HepG2 (cell line): ENCODE measurements around the gene METAP1D. TPM values are rescaled to one million over a fixed set of nuclear protein-coding genes. Genes with fewer than 3 reads are reported as not detected.

Experiments used
- ARID2 ChIP-seq: sonication (generic); formaldehyde crosslinking; IDR thresholded peaks from 2 replicates; pipeline ENCODE4 v1.8.1; 2022; ENCODE audit warnings: mild to moderate bottlenecking, missing genetic modification reagents, borderline replicate concordance
- ASH2L ChIP-seq: fragments of 300-600, 200-600 bp; sonication (generic); IDR thresholded peaks from 2 replicates; pipeline ENCODE4 v1.7.0; 2017; ENCODE audit warnings: low read depth, mild to moderate bottlenecking, moderate library complexity, mixed read lengths, low read length; ENCODE audit not compliant: insufficient read length
- CERS6 ChIP-seq: sonication (generic); formaldehyde crosslinking; IDR thresholded peaks from 2 replicates; pipeline ENCODE4 v1.5.0; 2020; ENCODE audit warnings: missing genetic modification reagents
- FOSL2 ChIP-seq: sonication (generic); formaldehyde crosslinking; IDR thresholded peaks from 2 replicates; pipeline ENCODE4 v1.4.0; 2020; ENCODE audit warnings: missing genetic modification reagents
- GLI4 ChIP-seq: sonication (generic); formaldehyde crosslinking; IDR thresholded peaks from 2 replicates; pipeline ENCODE4 v1.5.1; 2020; ENCODE audit warnings: missing genetic modification reagents, mild to moderate bottlenecking, moderate library complexity, borderline replicate concordance
- HOXA3 ChIP-seq: sonication (generic); formaldehyde crosslinking; IDR thresholded peaks from 2 replicates; pipeline ENCODE4 v1.5.0; 2020; ENCODE audit warnings: missing genetic modification reagents
- MIXL1 ChIP-seq: IDR thresholded peaks from 2 replicates; pipeline ENCODE4 v1.6.1; 2016
- SIX1 ChIP-seq: sonication (generic); formaldehyde crosslinking; IDR thresholded peaks from 2 replicates; pipeline ENCODE4 v1.4.0; 2020; ENCODE audit warnings: missing genetic modification reagents, borderline replicate concordance
- ZBTB14 ChIP-seq: sonication (generic); formaldehyde crosslinking; IDR thresholded peaks from 2 replicates; pipeline ENCODE4 v1.4.0; 2020; ENCODE audit warnings: missing genetic modification reagents
- ZBTB7B ChIP-seq: sonication (generic); formaldehyde crosslinking; IDR thresholded peaks from 2 replicates; pipeline ENCODE4 v1.4.0; 2020; ENCODE audit warnings: missing genetic modification reagents
- ZNF10 ChIP-seq: sonication (generic); formaldehyde crosslinking; IDR thresholded peaks from 2 replicates; pipeline ENCODE4 v1.4.0; 2020; ENCODE audit warnings: mild to moderate bottlenecking, low read depth, missing genetic modification reagents, borderline replicate concordance
- ZNF264 ChIP-seq: sonication (generic); formaldehyde crosslinking; IDR thresholded peaks from 2 replicates; pipeline ENCODE4 v1.4.0; 2020; ENCODE audit warnings: missing genetic modification reagents
- ZNF276 ChIP-seq: sonication (generic); formaldehyde crosslinking; IDR thresholded peaks from 2 replicates; pipeline ENCODE4 v1.4.0; 2020; ENCODE audit warnings: mild to moderate bottlenecking, low read depth, missing genetic modification reagents
- ZNF446 ChIP-seq: sonication (generic); formaldehyde crosslinking; IDR thresholded peaks from 2 replicates; pipeline ENCODE4 v1.5.0; 2020; ENCODE audit warnings: mild to moderate bottlenecking, missing genetic modification reagents
- ZNF749 ChIP-seq: sonication (generic); formaldehyde crosslinking; IDR thresholded peaks from 2 replicates; pipeline ENCODE4 v1.8.0; 2022; ENCODE audit warnings: mild to moderate bottlenecking, missing genetic modification reagents, moderate library complexity, borderline replicate concordance
- polyA plus RNA-seq, 8 experiments: library from polyadenylated mRNA; depleted of rRNA in 3 of 8; stranded (reverse) in 7 of 8; unstranded in 1 of 8; fragments of >200 nt; fragmentation: Illumina TruSeq in 4 of 8; extraction: Trizol in 4 of 8; gene quantifications; 2 replicates each; pipeline versions ENCODE4 v1.2.1 to v1.2.3, GENCODE V29; 2011 to 2016; ENCODE audit warnings: low read depth in 4 of 8, missing spikeins in 1 of 8, mixed read lengths in 1 of 8; ENCODE audit not compliant: insufficient read depth in 1 of 8
- total RNA-seq, 5 experiments: library from RNA; depleted of rRNA; stranded (reverse); fragments of >200 nt; fragmentation: Illumina TruSeq; extraction: Trizol; gene quantifications; 2 replicates each; pipeline ENCODE4 v1.2.3, GENCODE V29; 2016; ENCODE audit warnings: low read depth in 1 of 5
- TF ChIP-seq, protein P1 (sequence below): sonication (generic); formaldehyde crosslinking; IDR thresholded peaks from 2 replicates; pipeline ENCODE4 v1.5.0; 2020; ENCODE audit warnings: mild to moderate bottlenecking, missing genetic modification reagents, borderline replicate concordance

Gene METAP1D
- total and polyA plus RNA-seq, 2 of the 13 experiments (the other 11 are each of a cell fraction or from before 2014, with no cell fraction given), result 14.7 to 21.6 TPM

GRCh38 chr2:172052000-172052983 is 52.5 kb downstream of the METAP1D start (continued):
- TF ChIP-seq ZNF276 (CRISPR knock-in tag) (no peak), GLI4 (CRISPR knock-in tag) (no peak), SIX1 (CRISPR knock-in tag) (peak; percentile 87; the same call in 1 of the 2 replicates), MIXL1 (peak; percentile 99), ZNF264 (CRISPR knock-in tag) (peak; percentile 96), FOSL2 (CRISPR knock-in tag) (peak; percentile 78), ZNF10 (no peak), CERS6 (CRISPR knock-in tag) (no peak), ZBTB14 (CRISPR knock-in tag) (no peak), ASH2L (peak; percentile 82), ZNF749 (CRISPR knock-in tag) (no peak), ZNF446 (no peak), ARID2 (CRISPR knock-in tag) (0 out of 2 replicates have a peak, but pooled peaks have one; percentile 79), ZBTB7B (peak; percentile 94), HOXA3 (CRISPR knock-in tag) (peak; percentile 87)
- TF ChIP-seq, protein P1, sequence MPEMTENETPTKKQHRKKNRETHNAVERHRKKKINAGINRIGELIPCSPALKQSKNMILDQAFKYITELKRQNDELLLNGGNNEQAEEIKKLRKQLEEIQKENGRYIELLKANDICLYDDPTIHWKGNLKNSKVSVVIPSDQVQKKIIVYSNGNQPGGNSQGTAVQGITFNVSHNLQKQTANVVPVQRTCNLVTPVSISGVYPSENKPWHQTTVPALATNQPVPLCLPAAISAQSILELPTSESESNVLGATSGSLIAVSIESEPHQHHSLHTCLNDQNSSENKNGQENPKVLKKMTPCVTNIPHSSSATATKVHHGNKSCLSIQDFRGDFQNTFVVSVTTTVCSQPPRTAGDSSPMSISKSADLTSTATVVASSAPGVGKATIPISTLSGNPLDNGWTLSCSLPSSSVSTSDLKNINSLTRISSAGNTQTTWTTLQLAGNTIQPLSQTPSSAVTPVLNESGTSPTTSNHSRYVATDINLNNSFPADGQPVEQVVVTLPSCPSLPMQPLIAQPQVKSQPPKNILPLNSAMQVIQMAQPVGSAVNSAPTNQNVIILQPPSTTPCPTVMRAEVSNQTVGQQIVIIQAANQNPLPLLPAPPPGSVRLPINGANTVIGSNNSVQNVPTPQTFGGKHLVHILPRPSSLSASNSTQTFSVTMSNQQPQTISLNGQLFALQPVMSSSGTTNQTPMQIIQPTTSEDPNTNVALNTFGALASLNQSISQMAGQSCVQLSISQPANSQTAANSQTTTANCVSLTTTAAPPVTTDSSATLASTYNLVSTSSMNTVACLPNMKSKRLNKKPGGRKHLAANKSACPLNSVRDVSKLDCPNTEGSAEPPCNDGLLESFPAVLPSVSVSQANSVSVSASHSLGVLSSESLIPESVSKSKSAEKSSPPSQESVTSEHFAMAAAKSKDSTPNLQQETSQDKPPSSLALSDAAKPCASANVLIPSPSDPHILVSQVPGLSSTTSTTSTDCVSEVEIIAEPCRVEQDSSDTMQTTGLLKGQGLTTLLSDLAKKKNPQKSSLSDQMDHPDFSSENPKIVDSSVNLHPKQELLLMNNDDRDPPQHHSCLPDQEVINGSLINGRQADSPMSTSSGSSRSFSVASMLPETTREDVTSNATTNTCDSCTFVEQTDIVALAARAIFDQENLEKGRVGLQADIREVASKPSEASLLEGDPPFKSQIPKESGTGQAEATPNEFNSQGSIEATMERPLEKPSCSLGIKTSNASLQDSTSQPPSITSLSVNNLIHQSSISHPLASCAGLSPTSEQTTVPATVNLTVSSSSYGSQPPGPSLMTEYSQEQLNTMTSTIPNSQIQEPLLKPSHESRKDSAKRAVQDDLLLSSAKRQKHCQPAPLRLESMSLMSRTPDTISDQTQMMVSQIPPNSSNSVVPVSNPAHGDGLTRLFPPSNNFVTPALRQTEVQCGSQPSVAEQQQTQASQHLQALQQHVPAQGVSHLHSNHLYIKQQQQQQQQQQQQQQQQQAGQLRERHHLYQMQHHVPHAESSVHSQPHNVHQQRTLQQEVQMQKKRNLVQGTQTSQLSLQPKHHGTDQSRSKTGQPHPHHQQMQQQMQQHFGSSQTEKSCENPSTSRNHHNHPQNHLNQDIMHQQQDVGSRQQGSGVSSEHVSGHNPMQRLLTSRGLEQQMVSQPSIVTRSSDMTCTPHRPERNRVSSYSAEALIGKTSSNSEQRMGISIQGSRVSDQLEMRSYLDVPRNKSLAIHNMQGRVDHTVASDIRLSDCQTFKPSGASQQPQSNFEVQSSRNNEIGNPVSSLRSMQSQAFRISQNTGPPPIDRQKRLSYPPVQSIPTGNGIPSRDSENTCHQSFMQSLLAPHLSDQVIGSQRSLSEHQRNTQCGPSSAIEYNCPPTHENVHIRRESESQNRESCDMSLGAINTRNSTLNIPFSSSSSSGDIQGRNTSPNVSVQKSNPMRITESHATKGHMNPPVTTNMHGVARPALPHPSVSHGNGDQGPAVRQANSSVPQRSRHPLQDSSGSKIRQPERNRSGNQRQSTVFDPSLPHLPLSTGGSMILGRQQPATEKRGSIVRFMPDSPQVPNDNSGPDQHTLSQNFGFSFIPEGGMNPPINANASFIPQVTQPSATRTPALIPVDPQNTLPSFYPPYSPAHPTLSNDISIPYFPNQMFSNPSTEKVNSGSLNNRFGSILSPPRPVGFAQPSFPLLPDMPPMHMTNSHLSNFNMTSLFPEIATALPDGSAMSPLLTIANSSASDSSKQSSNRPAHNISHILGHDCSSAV (CRISPR knock-in tag), result no peak
